Adrenal gland (tissue), 5 donors: ENCODE data around the gene TMEM138.

ENCODE experiments used
- CTCF ChIP-seq, 6 experiments: fragments of 450-650 bp in 4 of 6; fragments of 200-600 bp in 2 of 6; sonication (generic) in 1 of 6; IDR thresholded peaks; 1 replicate in 5 of 6; 2 replicates in 1 of 6; pipeline versions ENCODE4 v1.5.1 to v1.8.0; 2016 to 2021; ENCODE audit warnings: antibody characterized with exemption in 6 of 6, mild to moderate bottlenecking in 2 of 6, moderate library complexity in 1 of 6
- POLR2A ChIP-seq, 2 donors: fragments of 450-650 bp; IDR thresholded peaks; one replicate each; pipeline ENCODE4 v1.6.1; 2017; ENCODE audit warnings: antibody characterized with exemption in 2 of 2, mild to moderate bottlenecking in 2 of 2, moderate library complexity in 1 of 2
- donor health status: DM: no; HTN: no; CAD: no.

- TF ChIP-seq CTCF (IDR thresholded peaks at IDR 0.05), result no peak
- TF ChIP-seq POLR2A (IDR thresholded peaks at IDR 0.05), result no peak
These were observed 2.0 kb downstream of the TMEM138 start for GRCh38 chr11:61364012-61364675.
